GM19455 (cell line): Measurements from ENCODE around the gene PCGF1.

Experiments
- ATAC-seq: cut with Tn5 transposase; IDR thresholded peaks from one replicate; pipeline ENCODE4 v1.9.1; 2021; ENCODE audit not compliant: unreplicated experiment

The PCGF1 gene

GRCh38 chr2:74507145-74507925, at the start of gene PCGF1:
Gene PCGF1, minus strand, starts transcription at chr2:74507695. Its CDS starts 27 bp downstream, at chr2:74507668.
- ATAC-seq: peak; percentile 90

DNA sequence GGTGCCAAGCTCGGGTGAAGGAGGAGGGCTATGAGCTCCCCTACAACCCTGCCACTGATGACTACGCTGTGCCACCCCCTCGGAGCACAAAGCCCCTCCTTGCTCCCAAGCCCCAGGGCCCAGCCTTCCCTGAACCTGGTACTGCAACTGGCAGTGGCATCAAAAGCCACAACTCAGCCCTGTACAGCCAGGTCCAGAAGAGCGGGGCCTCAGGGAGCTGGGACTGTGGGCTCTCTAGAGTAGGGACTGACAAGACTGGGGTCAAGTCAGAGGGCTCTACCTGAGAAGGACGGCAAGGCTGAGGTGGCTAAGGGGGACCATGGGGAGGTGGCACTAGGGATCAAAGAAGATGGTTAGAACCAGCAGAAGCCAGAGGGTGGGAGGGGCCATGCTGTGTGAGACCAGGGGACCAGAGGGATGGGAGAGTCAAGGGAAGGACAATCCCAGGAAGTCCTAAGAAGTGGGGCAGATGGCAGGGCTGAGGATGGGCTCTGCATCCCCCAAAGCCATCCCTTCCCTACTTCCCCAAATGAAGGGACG, 49.4 kb upstream of the PCGF1 start:
- no peak for ATAC-seq

- no peak for ATAC-seq
Measured at GRCh38 chr2:74556159-74556558, 48.7 kb upstream of the PCGF1 start.

GRCh38 chr2:74555610-74556103, 48.2 kb upstream of the PCGF1 start:
- ATAC-seq: no peak

DNA sequence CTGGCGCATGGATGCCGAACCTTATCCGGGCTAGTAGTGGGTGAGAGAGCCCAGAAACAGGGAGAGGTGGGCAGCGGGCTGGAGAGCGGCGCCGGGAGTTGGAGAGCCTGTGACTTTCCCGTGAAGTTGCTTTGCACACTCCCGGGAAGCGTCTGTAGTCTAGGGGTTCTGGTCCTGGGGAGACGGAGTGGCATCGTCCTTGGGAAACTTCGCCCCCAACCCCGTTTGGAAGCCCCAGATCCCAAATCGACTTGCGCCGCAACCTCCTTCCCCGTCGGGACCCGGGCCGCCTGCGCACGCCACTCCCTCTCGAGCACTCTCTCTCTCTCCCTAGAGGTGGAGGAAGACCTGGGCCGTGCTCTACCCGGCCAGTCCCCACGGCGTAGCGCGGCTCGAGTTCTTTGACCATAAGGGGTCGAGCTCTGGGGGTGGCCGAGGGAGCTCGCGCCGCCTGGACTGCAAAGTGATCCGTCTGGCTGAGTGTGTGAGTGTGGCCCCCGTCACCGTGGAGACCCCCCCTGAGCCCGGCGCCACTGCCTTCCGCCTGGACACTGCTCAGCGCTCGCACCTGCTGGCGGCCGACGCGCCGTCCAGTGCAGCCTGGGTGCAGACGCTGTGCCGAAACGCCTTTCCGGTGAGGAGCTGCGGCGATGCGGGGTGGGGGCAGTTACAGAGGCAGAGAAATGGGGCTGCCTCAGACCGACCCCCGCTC, 47.5 kb upstream of the PCGF1 start:
- peak; percentile 52 for ATAC-seq

DNA sequence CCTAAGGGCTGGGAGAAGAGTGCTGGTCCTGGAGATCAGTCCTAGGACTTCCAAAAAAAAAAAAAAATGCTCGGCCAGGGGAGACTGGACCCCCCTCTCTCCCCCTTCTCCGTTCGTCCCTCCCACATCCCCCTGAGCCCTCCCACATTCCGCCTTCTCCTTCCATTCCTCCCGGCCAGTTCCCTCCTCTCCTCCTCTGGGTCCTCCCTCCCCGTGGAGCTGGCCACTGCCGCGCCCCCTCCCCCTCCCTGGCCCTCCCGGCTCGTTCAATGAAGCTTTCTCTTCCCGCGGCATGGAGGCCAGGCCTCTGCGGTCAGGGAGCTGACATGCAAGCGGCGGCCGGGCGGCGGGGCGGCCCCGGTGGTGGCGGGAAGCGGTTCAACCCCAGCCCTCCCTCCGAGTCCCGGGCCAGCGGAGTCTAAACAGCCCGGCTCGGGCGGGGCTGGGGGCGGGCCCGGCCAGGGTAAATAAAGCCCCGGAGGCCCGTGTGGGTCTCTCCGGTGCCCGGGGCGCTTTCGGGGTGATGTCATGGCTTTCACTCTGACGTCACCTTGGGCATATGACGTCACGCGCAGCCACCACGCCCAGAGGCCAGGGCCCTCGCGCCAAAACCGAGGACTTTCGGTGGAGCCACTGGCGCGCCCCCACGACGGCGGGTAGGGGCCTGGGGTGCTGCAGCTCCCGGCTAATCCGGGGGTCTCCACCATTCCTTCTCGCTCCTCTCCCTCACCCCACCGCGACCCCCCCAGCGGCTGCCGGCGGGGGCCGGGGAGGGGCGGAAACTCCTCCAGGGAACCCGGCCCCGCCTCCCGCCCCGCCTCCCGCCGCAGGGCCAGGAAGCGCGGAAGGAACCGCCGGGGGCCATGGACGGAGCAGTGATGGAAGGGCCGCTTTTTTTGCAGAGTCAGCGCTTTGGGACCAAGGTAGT, 46.7 kb upstream of the PCGF1 start, which contains the start of the genes DOK1 and LOXL3:
Gene DOK1, plus strand, starts transcription at position 829 of the 928 bp plus-strand sequence. Its CDS starts 35 bp downstream, at position 864.
Gene LOXL3, minus strand, starts transcription at position 51 of the 928 bp plus-strand sequence. CDS start 1,308 bp downstream, outside the sequence.
- ATAC-seq: peak; percentile 46

- ATAC-seq: no peak
Measured at GRCh38 chr2:74552914-74553811, 45.7 kb upstream of the PCGF1 start.

- ATAC-seq: no peak
Measured at GRCh38 chr2:74551942-74552913, 44.7 kb upstream of the PCGF1 start.

- ATAC-seq: no peak
Measured at GRCh38 chr2:74551530-74551929, 44.0 kb upstream of the PCGF1 start.

DNA sequence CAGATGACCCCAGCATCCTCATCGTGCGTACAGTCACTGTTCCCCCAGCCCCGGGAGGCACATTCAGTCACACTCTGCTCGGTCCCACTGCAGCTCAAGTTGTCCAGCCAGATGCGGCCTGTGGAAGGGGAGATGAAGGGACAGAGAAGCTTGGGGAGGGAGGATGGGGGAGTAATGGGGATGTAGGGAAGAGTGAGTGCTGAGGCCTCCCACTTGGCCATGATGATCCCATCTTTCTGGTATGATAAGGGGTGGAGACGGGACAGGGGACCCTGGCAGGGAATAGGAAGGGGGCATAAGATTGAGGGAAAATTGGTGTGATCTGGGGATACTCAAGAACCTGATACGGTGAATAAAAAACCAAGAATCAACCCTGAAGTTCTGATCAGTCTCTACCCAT, 42.7 kb upstream of the PCGF1 start:
- no peak for ATAC-seq

GRCh38 chr2:74548900-74549826, 41.7 kb upstream of the PCGF1 start:
- ATAC-seq: no peak

- ATAC-seq: no peak
Measured at GRCh38 chr2:74548285-74548899, 40.9 kb upstream of the PCGF1 start.

- no peak for ATAC-seq
Measured at GRCh38 chr2:74546004-74546403, 38.5 kb upstream of the PCGF1 start.

- no peak for ATAC-seq
Measured at GRCh38 chr2:74544634-74545033, 37.1 kb upstream of the PCGF1 start.

DNA sequence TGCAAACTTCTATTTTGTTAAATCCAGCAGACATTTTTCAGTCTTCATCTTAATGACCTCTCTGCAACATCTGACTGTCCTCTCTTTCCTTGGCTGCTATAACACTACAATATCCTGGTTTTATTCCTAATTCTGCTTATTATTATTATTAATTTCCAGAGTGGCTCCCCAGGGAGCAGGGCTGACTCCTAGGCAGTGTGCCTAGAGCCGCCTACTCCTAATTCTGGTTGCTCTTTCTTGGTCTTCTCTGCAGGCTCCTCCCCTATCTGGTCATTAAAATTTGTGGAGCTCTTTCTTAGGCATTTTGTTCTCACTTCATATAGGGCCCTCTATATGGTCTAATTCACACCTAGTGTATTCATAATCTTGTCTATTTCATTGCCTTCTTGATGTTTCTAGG, 35.5 kb upstream of the PCGF1 start:
- no peak for ATAC-seq

GRCh38 chr2:74540291-74540690, 32.8 kb upstream of the PCGF1 start:
- no peak for ATAC-seq

DNA sequence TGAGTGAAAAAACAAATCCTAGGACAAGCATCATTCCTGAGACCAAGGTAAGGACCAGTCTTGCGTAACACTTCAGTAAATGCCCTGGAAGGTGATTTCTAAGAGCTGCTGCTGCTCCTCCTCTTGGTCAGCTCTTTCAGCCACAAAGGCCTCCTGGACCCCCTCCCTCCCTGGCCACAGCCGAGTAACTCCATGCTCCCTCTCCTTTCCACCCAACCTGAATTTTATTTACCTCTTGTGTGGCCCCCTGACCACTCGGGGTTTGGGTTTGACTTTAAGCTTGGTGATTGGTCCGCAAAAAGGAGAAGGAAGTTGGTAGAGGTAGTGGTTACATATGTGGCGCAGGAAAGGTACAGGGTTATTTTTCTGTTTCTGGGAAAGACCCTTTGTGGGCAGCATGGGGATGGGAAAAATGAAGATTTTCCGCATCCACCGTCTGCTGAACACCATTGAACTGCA, 31.4 kb upstream of the PCGF1 start:
- ATAC-seq: no peak
